GM23338 (cell line): ENCODE measurements around the gene TNNI3K. TPM values are rescaled to one million over a fixed set of nuclear protein-coding genes. Genes with fewer than 3 reads are reported as not detected.

ENCODE experiments used
- ATAC-seq: fragments of 200-7000 bp; cut with Tn5 transposase; 3 replicates; pipeline ENCODE4 v1.9.1; 2020
- DNase-seq: peaks from one replicate; pipeline ENCODE4 v3.0.0-alpha.2; 2015; ENCODE audit warnings: low spot score
- H2AFZ ChIP-seq: fragments of 200-600 bp; sonication (generic); 2 replicates; pipeline ENCODE4 v1.8.0; 2016; ENCODE audit warnings: antibody characterized with exemption, mild to moderate bottlenecking, moderate library complexity
- H3F3A ChIP-seq: fragments of 200-600 bp; sonication (generic); replicated peaks from 2 replicates; pipeline ENCODE4 v1.8.0; 2017; ENCODE audit warnings: antibody characterized with exemption, mixed run types, low read depth
- H3K27ac ChIP-seq: fragments of 200-600 bp; sonication (generic); 2 replicates; pipeline ENCODE4 v1.6.1; 2016; ENCODE audit warnings: low read depth
- H3K27me3 ChIP-seq: fragments of 200-600 bp; sonication (generic); 2 replicates; pipeline ENCODE4 v1.8.0; 2016; ENCODE audit warnings: mild to moderate bottlenecking, mixed run types, moderate library complexity; ENCODE audit not compliant: insufficient read depth
- H3K36me3 ChIP-seq: fragments of 200-600 bp; sonication (generic); 2 replicates; pipeline ENCODE4 v1.8.0; 2016; ENCODE audit warnings: mild to moderate bottlenecking; ENCODE audit not compliant: insufficient read depth
- H3K4me1 ChIP-seq: fragments of 200-600 bp; sonication (generic); 2 replicates; pipeline ENCODE4 v1.8.0; 2016; ENCODE audit warnings: mild to moderate bottlenecking, moderate library complexity; ENCODE audit not compliant: insufficient read depth
- H3K4me2 ChIP-seq: fragments of 200-600 bp; sonication (generic); 2 replicates; pipeline ENCODE4 v1.7.1; 2017; ENCODE audit warnings: mixed run types
- H3K4me3 ChIP-seq: fragments of 200-600 bp; sonication (generic); 2 replicates; pipeline ENCODE4 v1.6.1; 2016; ENCODE audit warnings: mixed run types
- H3K79me2 ChIP-seq: fragments of 200-600 bp; sonication (generic); replicated peaks from 2 replicates; pipeline ENCODE4 v1.8.0; 2017; ENCODE audit warnings: mild to moderate bottlenecking; ENCODE audit not compliant: insufficient read depth
- H3K9me2 ChIP-seq: fragments of 200-600 bp; sonication (generic); 2 replicates; pipeline ENCODE4 v1.8.0; 2017; ENCODE audit not compliant: insufficient read depth
- H4K20me1 ChIP-seq: fragments of 200-600 bp; sonication (generic); replicated peaks from 2 replicates; pipeline ENCODE4 v1.8.0; 2017; ENCODE audit warnings: mild to moderate bottlenecking; ENCODE audit not compliant: insufficient read depth
- H3K27ac Mint-ChIP-seq: 2 replicates; pipeline ENCODE4 v1.8.0; 2020; ENCODE audit warnings: inconsistent platforms, mild to moderate bottlenecking, moderate library complexity, mixed read lengths
- H3K27me3 Mint-ChIP-seq: 3 replicates; pipeline ENCODE4 v1.8.0; 2022; ENCODE audit warnings: low read depth, mild to moderate bottlenecking, moderate library complexity, mixed read lengths, inconsistent platforms; ENCODE audit not compliant: insufficient read depth, poor library complexity
- H3K36me3 Mint-ChIP-seq: 3 replicates; pipeline ENCODE4 v1.8.0; 2021; ENCODE audit warnings: low read depth, mild to moderate bottlenecking, inconsistent platforms, moderate library complexity, mixed read lengths
- H3K4me1 Mint-ChIP-seq: 3 replicates; pipeline ENCODE4 v1.8.0; 2020; ENCODE audit warnings: mild to moderate bottlenecking, inconsistent platforms, mixed read lengths
- H3K4me3 Mint-ChIP-seq: 3 replicates; pipeline ENCODE4 v1.8.0; 2021; ENCODE audit warnings: moderate library complexity, mild to moderate bottlenecking, inconsistent platforms, mixed read lengths
- H3K9me3 Mint-ChIP-seq: 3 replicates; pipeline ENCODE4 v1.8.0; 2020; ENCODE audit warnings: moderate library complexity, mild to moderate bottlenecking, inconsistent platforms, mixed read lengths
- CREB1 ChIP-seq: fragments of 250-450 bp; sonication (Bioruptor Pico); IDR thresholded peaks from 2 replicates; pipeline ENCODE4 v1.5.0; 2020; ENCODE audit warnings: low read depth, mild to moderate bottlenecking, moderate library complexity
- CTCF ChIP-seq, 2 experiments: fragments of 200-600 bp in 1 of 2; sonication (generic) in 1 of 2; conservative IDR thresholded peaks; 2 replicates each; pipeline versions ENCODE4 v1.5.1 to v1.6.1; 2016 to 2017; ENCODE audit warnings: antibody characterized with exemption in 2 of 2, low read depth in 2 of 2, mild to moderate bottlenecking in 2 of 2, moderate library complexity in 1 of 2
- EZH2 ChIP-seq: fragments of 200-600 bp; sonication (generic); IDR thresholded peaks from one replicate; pipeline ENCODE4 v1.8.0; 2017; ENCODE audit warnings: antibody characterized with exemption, mild to moderate bottlenecking, low read depth; ENCODE audit not compliant: unreplicated experiment
- EZH2phosphoT487 ChIP-seq: fragments of 200-600 bp; sonication (generic); IDR thresholded peaks from one replicate; pipeline ENCODE4 v1.8.1; 2018; ENCODE audit warnings: antibody characterized with exemption; ENCODE audit not compliant: unreplicated experiment
- JUNB ChIP-seq: IDR thresholded peaks from one replicate; pipeline ENCODE4 v1.6.1; 2016; ENCODE audit warnings: antibody characterized with exemption; ENCODE audit not compliant: unreplicated experiment
- POLR2AphosphoS5 ChIP-seq: IDR thresholded peaks from 2 replicates; pipeline ENCODE4 v1.6.1; 2016; ENCODE audit warnings: antibody characterized with exemption, low read depth
- REST ChIP-seq: IDR thresholded peaks from one replicate; pipeline ENCODE4 v1.6.1; 2018; ENCODE audit warnings: antibody characterized with exemption; ENCODE audit not compliant: unreplicated experiment
- ZNF114 ChIP-seq: fragments of 250-450 bp; sonication (Bioruptor Pico); IDR thresholded peaks from 2 replicates; pipeline ENCODE4 v1.5.0; 2020; ENCODE audit warnings: mild to moderate bottlenecking, moderate library complexity
- polyA plus RNA-seq: library from polyadenylated mRNA; unstranded; fragments of >200 nt; fragmentation: Nextera tagmentation; extraction: Ambion mirVana; gene quantifications from 2 replicates; pipeline ENCODE4 v1.2.1, GENCODE V29; 2016
- total RNA-seq: library from RNA; depleted of rRNA; stranded (reverse); fragments of >200 nt; shearing (Covaris generic); gene quantifications from 2 replicates; pipeline ENCODE4 v1.2.3, GENCODE V29; 2014
- TF ChIP-seq, protein P1 (sequence below): IDR thresholded peaks from 2 replicates; pipeline ENCODE4 v1.6.1; 2016; ENCODE audit warnings: antibody characterized with exemption
- TF ChIP-seq, protein P2 (sequence below): fragments of 250-450 bp; sonication (Bioruptor Pico); IDR thresholded peaks from 2 replicates; pipeline ENCODE4 v1.5.0; 2020; ENCODE audit warnings: mild to moderate bottlenecking, moderate library complexity

Gene TNNI3K
- total and polyA plus RNA-seq, 2 experiments from 2014 or later = not detected

DNA sequence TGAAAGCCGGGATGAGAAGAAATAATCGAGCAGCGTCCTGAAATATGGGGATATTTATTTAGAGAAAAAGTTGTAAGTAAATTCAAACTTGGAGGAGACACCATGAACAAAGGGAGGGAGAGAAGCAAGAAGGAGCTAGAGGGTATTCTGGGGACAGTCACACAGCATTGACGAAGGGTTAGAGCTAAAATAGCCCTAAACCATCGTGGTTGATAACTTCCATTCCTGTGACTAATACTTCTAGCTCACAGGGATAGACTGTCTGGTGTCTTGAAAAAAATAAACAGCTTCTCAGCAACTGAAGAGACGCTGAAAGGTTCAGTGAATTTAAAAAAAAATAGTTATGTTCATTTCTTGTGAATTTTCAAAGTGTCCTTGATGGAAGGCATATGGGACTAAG lies 190.5 kb downstream of the TNNI3K start (continued):
- TF ChIP-seq, protein P1, sequence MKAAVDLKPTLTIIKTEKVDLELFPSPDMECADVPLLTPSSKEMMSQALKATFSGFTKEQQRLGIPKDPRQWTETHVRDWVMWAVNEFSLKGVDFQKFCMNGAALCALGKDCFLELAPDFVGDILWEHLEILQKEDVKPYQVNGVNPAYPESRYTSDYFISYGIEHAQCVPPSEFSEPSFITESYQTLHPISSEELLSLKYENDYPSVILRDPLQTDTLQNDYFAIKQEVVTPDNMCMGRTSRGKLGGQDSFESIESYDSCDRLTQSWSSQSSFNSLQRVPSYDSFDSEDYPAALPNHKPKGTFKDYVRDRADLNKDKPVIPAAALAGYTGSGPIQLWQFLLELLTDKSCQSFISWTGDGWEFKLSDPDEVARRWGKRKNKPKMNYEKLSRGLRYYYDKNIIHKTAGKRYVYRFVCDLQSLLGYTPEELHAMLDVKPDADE = no peak

DNA sequence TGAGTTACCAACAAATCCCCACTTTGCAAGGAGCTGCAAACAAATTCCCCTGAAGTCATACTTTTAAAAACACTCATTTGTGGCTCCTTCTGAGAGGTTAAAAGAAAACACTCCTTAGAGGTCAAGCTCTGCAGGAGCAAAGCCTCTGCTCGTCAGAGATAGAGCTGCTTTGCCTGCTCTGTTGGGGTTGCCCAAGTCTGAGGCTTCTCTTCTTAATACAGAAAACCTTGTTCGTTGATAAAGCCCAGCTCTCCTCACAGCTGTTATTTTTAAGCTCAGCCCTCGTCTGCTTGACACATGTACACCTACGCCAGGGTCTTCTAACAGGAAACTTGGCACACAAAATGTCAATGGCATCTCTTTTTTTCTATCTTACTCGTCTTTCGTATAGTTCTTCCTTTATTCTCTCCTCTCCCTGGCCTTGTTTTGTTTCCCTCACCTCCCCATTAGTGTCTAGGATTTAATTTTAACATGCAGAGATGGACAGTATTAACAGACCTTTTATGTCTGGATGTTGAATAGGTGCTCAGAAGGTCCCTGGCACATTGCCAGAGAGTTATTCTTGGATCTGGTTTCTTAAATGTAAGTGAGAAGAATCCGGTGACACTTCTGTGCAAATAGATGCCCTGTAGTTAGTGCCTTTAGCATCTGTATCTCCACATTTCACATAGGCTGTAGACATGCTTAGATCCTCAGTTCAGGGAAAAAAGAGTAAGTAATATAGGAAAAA lies 191.2 kb downstream of the TNNI3K start:
- Histone ChIP-seq H3K4me1 (no peaks in the 10 kb centered on the region), H3K27me3 (no peaks in the 10 kb centered on the region), H3K4me2 (no peak overlapping the region), H3K4me3 (no peak overlapping the region), H3K27ac (no peak overlapping the region), H2AFZ (no peak overlapping the region), H3K9me2 (no peaks in the 10 kb centered on the region), H3F3A (no peaks in the 10 kb centered on the region), H3K79me2 (no peaks in the 10 kb centered on the region), H3K36me3 (no peaks in the 10 kb centered on the region), H4K20me1 (no peaks in the 10 kb centered on the region)
- TF ChIP-seq EZH2 (no peak), CTCF (conservative IDR thresholded peaks at IDR 0.05; ENCODE audit: low read depth in 2 of 2) (no peak), CREB1 (CRISPR knock-in tag) (no peak), POLR2AphosphoS5 (no peak), JUNB (no peak), EZH2phosphoT487 (no peak), REST (no peak), ZNF114 (no peak)
- TF ChIP-seq, protein P1 = no peak
- TF ChIP-seq, protein P2, sequence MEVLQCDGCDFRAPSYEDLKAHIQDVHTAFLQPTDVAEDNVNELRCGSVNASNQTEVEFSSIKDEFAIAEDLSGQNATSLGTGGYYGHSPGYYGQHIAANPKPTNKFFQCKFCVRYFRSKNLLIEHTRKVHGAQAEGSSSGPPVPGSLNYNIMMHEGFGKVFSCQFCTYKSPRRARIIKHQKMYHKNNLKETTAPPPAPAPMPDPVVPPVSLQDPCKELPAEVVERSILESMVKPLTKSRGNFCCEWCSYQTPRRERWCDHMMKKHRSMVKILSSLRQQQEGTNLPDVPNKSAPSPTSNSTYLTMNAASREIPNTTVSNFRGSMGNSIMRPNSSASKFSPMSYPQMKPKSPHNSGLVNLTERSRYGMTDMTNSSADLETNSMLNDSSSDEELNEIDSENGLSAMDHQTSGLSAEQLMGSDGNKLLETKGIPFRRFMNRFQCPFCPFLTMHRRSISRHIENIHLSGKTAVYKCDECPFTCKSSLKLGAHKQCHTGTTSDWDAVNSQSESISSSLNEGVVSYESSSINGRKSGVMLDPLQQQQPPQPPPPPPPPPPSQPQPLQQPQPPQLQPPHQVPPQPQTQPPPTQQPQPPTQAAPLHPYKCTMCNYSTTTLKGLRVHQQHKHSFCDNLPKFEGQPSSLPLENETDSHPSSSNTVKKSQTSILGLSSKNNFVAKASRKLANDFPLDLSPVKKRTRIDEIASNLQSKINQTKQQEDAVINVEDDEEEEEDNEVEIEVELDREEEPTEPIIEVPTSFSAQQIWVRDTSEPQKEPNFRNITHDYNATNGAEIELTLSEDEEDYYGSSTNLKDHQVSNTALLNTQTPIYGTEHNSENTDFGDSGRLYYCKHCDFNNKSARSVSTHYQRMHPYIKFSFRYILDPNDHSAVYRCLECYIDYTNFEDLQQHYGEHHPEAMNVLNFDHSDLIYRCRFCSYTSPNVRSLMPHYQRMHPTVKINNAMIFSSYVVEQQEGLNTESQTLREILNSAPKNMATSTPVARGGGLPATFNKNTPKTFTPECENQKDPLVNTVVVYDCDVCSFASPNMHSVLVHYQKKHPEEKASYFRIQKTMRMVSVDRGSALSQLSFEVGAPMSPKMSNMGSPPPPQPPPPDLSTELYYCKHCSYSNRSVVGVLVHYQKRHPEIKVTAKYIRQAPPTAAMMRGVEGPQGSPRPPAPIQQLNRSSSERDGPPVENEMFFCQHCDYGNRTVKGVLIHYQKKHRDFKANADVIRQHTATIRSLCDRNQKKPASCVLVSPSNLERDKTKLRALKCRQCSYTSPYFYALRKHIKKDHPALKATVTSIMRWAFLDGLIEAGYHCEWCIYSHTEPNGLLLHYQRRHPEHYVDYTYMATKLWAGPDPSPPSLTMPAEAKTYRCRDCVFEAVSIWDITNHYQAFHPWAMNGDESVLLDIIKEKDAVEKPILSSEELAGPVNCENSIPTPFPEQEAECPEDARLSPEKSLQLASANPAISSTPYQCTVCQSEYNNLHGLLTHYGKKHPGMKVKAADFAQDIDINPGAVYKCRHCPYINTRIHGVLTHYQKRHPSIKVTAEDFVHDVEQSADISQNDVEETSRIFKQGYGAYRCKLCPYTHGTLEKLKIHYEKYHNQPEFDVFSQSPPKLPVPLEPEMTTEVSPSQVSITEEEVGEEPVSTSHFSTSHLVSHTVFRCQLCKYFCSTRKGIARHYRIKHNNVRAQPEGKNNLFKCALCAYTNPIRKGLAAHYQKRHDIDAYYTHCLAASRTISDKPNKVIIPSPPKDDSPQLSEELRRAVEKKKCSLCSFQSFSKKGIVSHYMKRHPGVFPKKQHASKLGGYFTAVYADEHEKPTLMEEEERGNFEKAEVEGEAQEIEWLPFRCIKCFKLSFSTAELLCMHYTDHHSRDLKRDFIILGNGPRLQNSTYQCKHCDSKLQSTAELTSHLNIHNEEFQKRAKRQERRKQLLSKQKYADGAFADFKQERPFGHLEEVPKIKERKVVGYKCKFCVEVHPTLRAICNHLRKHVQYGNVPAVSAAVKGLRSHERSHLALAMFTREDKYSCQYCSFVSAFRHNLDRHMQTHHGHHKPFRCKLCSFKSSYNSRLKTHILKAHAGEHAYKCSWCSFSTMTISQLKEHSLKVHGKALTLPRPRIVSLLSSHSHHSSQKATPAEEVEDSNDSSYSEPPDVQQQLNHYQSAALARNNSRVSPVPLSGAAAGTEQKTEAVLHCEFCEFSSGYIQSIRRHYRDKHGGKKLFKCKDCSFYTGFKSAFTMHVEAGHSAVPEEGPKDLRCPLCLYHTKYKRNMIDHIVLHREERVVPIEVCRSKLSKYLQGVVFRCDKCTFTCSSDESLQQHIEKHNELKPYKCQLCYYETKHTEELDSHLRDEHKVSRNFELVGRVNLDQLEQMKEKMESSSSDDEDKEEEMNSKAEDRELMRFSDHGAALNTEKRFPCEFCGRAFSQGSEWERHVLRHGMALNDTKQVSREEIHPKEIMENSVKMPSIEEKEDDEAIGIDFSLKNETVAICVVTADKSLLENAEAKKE (CRISPR knock-in tag) = no peak
- Mint-ChIP-seq H3K27me3 (peaks cover 3% of the 10 kb centered on the region), H3K9me3 (no peaks in the 10 kb centered on the region), H3K4me3 (no peak overlapping the region), H3K27ac (no peak overlapping the region), H3K36me3 (no peaks in the 10 kb centered on the region), H3K4me1 (no peaks in the 10 kb centered on the region)
- no peak for DNase-seq
- ATAC-seq = no peak
